Smooth muscle cell (in vitro differentiated cells): ENCODE measurements around the gene GRK3. TPM values are rescaled to one million over a fixed set of nuclear protein-coding genes. Genes with fewer than 3 reads are reported as not detected.

ENCODE experiments used
- DNase-seq: peaks from one replicate; lab custom pipeline; 2025; ENCODE audit not compliant: unreplicated experiment; lab: John Stamatoyannopoulos, UW
- H2AFZ ChIP-seq: fragments of 200-600 bp; sonication (generic); 2 replicates; pipeline ENCODE4 v1.6.0; 2016; ENCODE audit warnings: antibody characterized with exemption, low read depth, mild to moderate bottlenecking
- H3F3A ChIP-seq: fragments of 200-600 bp; sonication (generic); 2 replicates; pipeline ENCODE4 v1.6.0; 2017; ENCODE audit warnings: antibody characterized with exemption, low read depth
- H3K27ac ChIP-seq: fragments of 200-600 bp; sonication (generic); 2 replicates; pipeline ENCODE4 v1.5.1; 2016; ENCODE audit warnings: low read depth, mild to moderate bottlenecking
- H3K27me3 ChIP-seq: fragments of 200-600 bp; sonication (generic); 2 replicates; pipeline ENCODE4 v1.6.1; 2016; ENCODE audit warnings: low read depth, mild to moderate bottlenecking
- H3K36me3 ChIP-seq: fragments of 200-600 bp; sonication (generic); 2 replicates; pipeline ENCODE4 v1.5.1; 2016; ENCODE audit warnings: low read depth
- H3K4me1 ChIP-seq: fragments of 200-600 bp; sonication (generic); 2 replicates; pipeline ENCODE4 v1.5.1; 2016; ENCODE audit warnings: low read depth
- H3K4me2 ChIP-seq: fragments of 200-600 bp; sonication (generic); 2 replicates; pipeline ENCODE4 v1.6.0; 2016; ENCODE audit warnings: mild to moderate bottlenecking
- H3K4me3 ChIP-seq: fragments of 200-600 bp; sonication (generic); 2 replicates; pipeline ENCODE4 v1.5.1; 2016; ENCODE audit warnings: mild to moderate bottlenecking
- H3K79me2 ChIP-seq: fragments of 200-600 bp; sonication (generic); 2 replicates; pipeline ENCODE4 v1.6.0; 2016; ENCODE audit warnings: low read depth, mild to moderate bottlenecking
- H3K9ac ChIP-seq: fragments of 200-600 bp; sonication (generic); 2 replicates; pipeline ENCODE4 v1.6.0; 2016; ENCODE audit warnings: low read depth
- H3K9me3 ChIP-seq: fragments of 200-600 bp; sonication (generic); replicated peaks from 2 replicates; pipeline ENCODE4 v1.5.1; 2016; ENCODE audit warnings: low read depth
- H4K20me1 ChIP-seq: fragments of 200-600 bp; sonication (generic); 2 replicates; pipeline ENCODE4 v1.6.0; 2016; ENCODE audit warnings: low read depth
- CTCF ChIP-seq: fragments of 200-600 bp; sonication (generic); IDR thresholded peaks from 2 replicates; pipeline ENCODE4 v1.5.1; 2017; ENCODE audit warnings: borderline replicate concordance, mild to moderate bottlenecking, antibody characterized with exemption; ENCODE audit not compliant: insufficient read depth, poor library complexity, severe bottlenecking
- WGBS: methylation state at CpG from one replicate; pipeline ENCODE4 v1.1.7; 2016; ENCODE audit warnings: low lambda C conversion rate; 5-methylcytosine and 5-hydroxymethylcytosine counted together
- polyA plus RNA-seq: library from polyadenylated mRNA; unstranded; fragments of >200 nt; fragmentation: Nextera tagmentation; extraction: Ambion mirVana; gene quantifications from 2 replicates; pipeline ENCODE4 v1.2.1, GENCODE V29; 2016
- total RNA-seq: library from RNA; depleted of rRNA; stranded (reverse); fragments of >200 nt; gene quantifications from 2 replicates; pipeline ENCODE4 v1.2.3, GENCODE V29; 2014

The GRK3 gene
- total and polyA plus RNA-seq, 2 experiments from 2014 or later: 1.0 to 4.6 TPM

GRCh38 chr22:25765801-25766200 is 201.3 kb downstream of the GRK3 start:
- 90% methylated on average over 4 of the region's 4 CpGs for WGBS
- no peaks in the 10 kb centered on the region for H3K36me3 ChIP-seq
- H3K4me2 ChIP-seq: no peak overlapping the region
- no peak overlapping the region for H3K4me3 ChIP-seq
- H3K4me1 ChIP-seq: no peaks in the 10 kb centered on the region
- no peak for DNase-seq
- no peaks in the 10 kb centered on the region for H3K27me3 ChIP-seq
- no peaks in the 10 kb centered on the region for H3K79me2 ChIP-seq
- H3F3A ChIP-seq: no peaks in the 10 kb centered on the region
- no peak for TF ChIP-seq CTCF
- peaks cover 11% of the 10 kb centered on the region for H3K9me3 ChIP-seq
- no peak overlapping the region for H3K27ac ChIP-seq
- no peaks in the 10 kb centered on the region for H4K20me1 ChIP-seq
- H3K9ac ChIP-seq: no peak overlapping the region
- no peak overlapping the region for H2AFZ ChIP-seq

GRCh38 chr22:25766418-25766817 is 201.9 kb downstream of the GRK3 start:
- 94% methylated on average over 3 of the region's 3 CpGs for WGBS
- no peak overlapping the region for H3K9ac ChIP-seq
- TF ChIP-seq CTCF: no peak

GRCh38 chr22:25770333-25770732 is 205.9 kb downstream of the GRK3 start:
- H3K4me1 ChIP-seq: no peaks in the 10 kb centered on the region
- no peaks in the 10 kb centered on the region for H3K36me3 ChIP-seq
- no peak overlapping the region for H3K27ac ChIP-seq
- no peak for TF ChIP-seq CTCF
- 98% methylated on average over 4 of the region's 4 CpGs for WGBS
- no peak overlapping the region for H2AFZ ChIP-seq
- H3K9me3 ChIP-seq: peaks cover 11% of the 10 kb centered on the region
- DNase-seq: no peak
- no peaks in the 10 kb centered on the region for H3F3A ChIP-seq
- no peaks in the 10 kb centered on the region for H3K79me2 ChIP-seq
- H3K4me2 ChIP-seq: no peak overlapping the region
- H3K4me3 ChIP-seq: no peak overlapping the region
- no peak overlapping the region for H3K9ac ChIP-seq
- no peaks in the 10 kb centered on the region for H4K20me1 ChIP-seq
- H3K27me3 ChIP-seq: no peaks in the 10 kb centered on the region

More at GRCh38 chr22:25766418-25766817, 201.9 kb downstream of the GRK3 start:
- Histone ChIP-seq H3K79me2 (no peaks in the 10 kb centered on the region), H4K20me1 (no peaks in the 10 kb centered on the region), H3K4me2 (no peak overlapping the region), H3K36me3 (no peaks in the 10 kb centered on the region), H3F3A (no peaks in the 10 kb centered on the region), H3K27ac (no peak overlapping the region), H2AFZ (no peak overlapping the region), H3K27me3 (no peaks in the 10 kb centered on the region), H3K4me3 (no peak overlapping the region), H3K9me3 (peaks cover 11% of the 10 kb centered on the region), H3K4me1 (no peaks in the 10 kb centered on the region)
- DNase-seq: no peak

- 84% methylated on average over 9 of the region's 9 CpGs for WGBS
- TF ChIP-seq CTCF: no peak
- H3F3A ChIP-seq: no peaks in the 10 kb centered on the region
- no peaks in the 10 kb centered on the region for H3K9me3 ChIP-seq
- H3K27ac ChIP-seq: no peak overlapping the region
- H3K4me1 ChIP-seq: no peaks in the 10 kb centered on the region
- no peak overlapping the region for H2AFZ ChIP-seq
- H3K27me3 ChIP-seq: no peaks in the 10 kb centered on the region
- H4K20me1 ChIP-seq: no peaks in the 10 kb centered on the region
- H3K9ac ChIP-seq: no peak overlapping the region
- no peaks in the 10 kb centered on the region for H3K79me2 ChIP-seq
- H3K4me2 ChIP-seq: no peak overlapping the region
- H3K36me3 ChIP-seq: no peaks in the 10 kb centered on the region
- DNase-seq: no peak
- no peak overlapping the region for H3K4me3 ChIP-seq
Measured at GRCh38 chr22:25772288-25772687, 207.8 kb downstream of the GRK3 start.
